Measurements from ENCODE around the gene LARP4B.

DNA sequence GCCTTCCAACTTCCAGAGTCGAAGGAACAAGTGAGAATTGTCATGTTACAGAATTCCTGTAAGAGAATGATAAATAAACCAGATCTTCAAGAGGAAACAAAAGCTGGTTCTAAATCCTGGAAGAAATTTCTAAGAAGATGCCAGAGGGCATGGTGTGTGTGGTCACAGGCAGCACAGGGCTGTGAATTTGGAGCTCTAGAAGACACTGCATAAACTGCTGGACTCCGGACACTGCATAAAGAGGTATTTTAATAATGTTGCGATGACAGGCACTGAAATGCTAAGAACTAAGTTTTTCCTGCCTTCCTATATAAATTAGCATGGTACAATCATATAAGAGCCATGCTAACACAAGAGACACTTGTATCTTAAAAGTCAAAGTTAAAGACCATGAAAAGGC, 86.0 kb downstream of the LARP4B start:
- TF ChIP-seq, protein P1, sequence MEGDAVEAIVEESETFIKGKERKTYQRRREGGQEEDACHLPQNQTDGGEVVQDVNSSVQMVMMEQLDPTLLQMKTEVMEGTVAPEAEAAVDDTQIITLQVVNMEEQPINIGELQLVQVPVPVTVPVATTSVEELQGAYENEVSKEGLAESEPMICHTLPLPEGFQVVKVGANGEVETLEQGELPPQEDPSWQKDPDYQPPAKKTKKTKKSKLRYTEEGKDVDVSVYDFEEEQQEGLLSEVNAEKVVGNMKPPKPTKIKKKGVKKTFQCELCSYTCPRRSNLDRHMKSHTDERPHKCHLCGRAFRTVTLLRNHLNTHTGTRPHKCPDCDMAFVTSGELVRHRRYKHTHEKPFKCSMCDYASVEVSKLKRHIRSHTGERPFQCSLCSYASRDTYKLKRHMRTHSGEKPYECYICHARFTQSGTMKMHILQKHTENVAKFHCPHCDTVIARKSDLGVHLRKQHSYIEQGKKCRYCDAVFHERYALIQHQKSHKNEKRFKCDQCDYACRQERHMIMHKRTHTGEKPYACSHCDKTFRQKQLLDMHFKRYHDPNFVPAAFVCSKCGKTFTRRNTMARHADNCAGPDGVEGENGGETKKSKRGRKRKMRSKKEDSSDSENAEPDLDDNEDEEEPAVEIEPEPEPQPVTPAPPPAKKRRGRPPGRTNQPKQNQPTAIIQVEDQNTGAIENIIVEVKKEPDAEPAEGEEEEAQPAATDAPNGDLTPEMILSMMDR (IDR thresholded peaks at IDR 0.05), result no peak
- no peak for TF ChIP-seq POLR2A (IDR thresholded peaks at IDR 0.05)

Data from uterus (tissue), 2 donors.